ENCODE results near the gene TRIM71. TPM values are rescaled to one million over a fixed set of nuclear protein-coding genes. Genes with fewer than 3 reads are reported as not detected.
"Not testable (repeated sequence)": the region's sequence is repeated elsewhere in the genome, so short reads cannot be mapped to it uniquely, and the experiment has no call there.

The TRIM71 gene
- polyA plus RNA-seq (ENCODE audit: insufficient read length in 4 of 4), result 1 to 10 TPM; 1.1 to 8.6 (median 7.3) TPM

DNA sequence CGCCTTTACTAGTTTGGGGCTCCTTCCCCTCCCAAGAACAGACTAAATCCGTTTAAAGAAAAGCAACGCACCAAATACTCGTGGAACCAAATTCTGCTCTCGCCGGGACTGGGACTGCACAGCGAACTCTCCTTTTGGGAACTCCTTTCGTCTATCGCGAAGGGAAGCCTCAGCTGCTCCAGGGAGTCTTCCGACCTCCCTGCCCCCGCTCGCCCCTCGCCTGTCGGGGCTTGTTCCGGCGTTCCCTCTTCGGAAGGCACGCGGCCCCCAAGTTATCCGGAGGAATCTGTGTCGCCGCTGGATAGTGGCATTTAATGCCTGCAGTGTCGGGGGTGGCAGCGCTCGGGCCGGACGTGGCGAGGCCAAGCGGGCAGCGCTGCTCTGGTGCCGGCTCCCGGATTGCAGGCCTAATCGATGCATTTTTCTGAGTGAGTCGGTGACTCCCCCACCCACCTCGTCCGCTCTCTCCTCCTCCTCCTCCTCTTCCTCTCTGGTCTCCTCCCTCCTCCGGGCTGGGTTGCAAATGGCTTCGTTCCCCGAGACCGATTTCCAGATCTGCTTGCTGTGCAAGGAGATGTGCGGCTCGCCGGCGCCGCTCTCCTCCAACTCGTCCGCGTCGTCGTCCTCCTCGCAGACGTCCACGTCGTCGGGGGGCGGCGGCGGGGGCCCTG, at the start of gene TRIM71:
Gene TRIM71 (plus strand): TSS at position 440 of the 671 bp plus-strand sequence. CDS start 84 bp downstream, at position 524.
- DNase-seq (ENCODE audit: low read depth in 4 of 4, low spot score in 3 of 4), result peak in 1 of 4 donors; percentile 29

DNA sequence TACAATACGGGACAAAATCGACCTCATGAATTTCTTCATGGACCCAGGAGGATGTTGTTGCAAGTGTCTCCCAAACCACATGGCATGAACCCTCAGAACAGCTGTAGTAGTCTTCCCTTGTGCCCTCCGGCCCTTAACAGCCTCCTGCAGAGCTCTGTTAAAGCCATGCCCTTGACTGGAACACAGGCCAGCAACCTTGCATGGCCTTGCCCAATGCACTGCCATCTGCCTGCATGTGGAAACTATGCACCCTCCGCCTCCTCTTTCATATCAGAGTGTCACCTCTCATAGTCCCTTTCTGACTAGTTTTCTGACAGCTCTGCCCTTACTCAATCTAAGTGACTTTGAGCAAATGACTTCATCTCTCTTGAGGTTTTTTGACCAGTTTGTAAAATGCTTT, 39.4 kb upstream of the TRIM71 start:
- DNase-seq (ENCODE audit: low read depth in 4 of 4, low spot score in 3 of 4), result no peak

DNA sequence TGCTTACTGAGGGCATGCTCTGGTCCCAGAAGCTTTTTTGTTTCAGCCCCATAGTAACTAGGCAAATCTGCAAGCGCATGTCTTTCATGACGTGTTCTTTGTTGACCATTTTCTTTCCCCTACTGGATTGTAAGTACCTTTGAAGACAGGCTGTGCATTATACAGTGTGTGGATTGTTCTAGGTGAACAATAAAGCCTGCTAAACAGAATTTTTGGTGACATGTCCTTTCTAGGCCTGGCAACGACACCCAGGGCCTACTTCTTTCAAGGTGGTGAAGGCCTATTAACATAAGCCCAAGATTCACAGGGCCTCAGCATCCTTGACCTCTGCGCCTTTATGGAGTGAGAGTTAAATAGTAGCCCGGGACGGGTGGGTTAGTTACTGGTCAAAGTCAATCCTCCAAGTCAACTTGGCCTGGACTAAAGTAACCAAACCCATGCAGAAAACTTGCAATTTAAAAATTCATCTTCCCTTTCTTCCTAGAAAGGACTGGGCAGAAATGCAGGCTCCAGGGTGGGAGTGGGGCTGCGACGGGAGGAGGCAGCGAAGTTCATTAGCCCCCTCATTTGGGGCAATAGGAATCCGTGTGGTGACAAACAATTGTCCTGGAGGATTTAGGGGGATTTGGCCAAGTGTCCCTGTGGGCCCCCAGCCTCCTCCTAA, 37.6 kb upstream of the TRIM71 start:
- no peak for DNase-seq (ENCODE audit: low read depth in 4 of 4, low spot score in 3 of 4)

DNA sequence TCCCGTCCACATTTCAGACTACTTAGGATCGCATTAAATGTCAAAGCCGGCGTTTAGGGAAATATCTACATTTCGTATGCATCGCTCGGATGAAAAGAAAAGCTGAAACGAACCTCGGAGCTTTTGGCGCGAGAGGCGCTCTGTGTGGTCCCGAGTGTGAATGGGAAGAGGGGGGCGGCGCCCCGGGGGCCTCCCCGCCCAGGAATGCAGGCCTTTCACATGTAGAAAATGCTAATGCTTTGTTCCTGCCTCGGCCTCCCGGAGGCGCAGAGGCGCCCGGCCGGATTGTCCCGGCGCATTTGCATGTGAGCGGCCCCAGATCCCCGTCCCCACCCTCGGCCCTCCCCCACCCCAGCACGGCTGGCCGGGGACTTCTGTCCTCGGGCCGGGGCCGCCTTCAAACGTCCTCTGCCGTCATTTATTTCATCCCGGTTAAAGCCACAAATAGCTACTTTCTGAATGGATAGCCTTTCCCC, 37.0 kb upstream of the TRIM71 start:
- DNase-seq (ENCODE audit: low read depth in 4 of 4, low spot score in 3 of 4), result peak; percentile 31 to 46 (median 34)

DNA sequence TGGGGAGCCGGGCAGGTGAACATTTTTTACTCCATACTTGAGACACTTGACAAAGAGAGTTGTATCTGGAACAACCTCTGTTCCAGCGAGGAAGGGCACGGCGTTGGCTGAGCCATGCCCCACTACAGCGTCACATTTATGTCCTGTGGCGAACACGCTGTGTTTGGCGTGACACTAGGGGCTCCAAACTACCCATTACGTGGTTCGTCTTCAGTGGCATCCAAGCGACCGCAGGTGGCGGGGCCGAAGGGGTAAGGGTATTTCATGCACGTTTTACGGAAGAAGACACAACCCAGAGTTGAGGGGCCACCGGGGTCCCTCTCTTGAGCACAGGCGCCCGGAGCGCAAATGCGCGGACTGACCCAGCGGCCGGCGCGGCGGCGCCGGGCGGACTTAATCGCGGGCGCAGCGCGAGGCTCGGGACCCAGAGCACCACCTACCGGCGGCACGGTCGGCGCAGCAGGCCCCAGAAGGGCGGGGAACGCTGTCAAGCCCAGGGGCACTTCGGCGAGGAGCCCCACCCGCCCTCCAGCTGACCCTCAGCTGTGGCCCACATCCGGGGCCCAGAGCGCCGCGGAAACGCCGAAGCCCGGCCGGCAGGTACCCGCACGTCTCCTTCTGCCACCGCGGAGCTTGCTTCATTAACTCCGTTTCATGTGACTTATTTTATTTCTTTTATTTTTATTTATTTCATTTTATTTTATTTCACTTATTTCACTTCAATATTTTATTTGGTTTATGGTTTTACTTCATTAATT, 36.4 kb upstream of the TRIM71 start:
- DNase-seq (ENCODE audit: low read depth in 4 of 4, low spot score in 3 of 4), result peak; percentile 52 to 64 (median 58)

DNA sequence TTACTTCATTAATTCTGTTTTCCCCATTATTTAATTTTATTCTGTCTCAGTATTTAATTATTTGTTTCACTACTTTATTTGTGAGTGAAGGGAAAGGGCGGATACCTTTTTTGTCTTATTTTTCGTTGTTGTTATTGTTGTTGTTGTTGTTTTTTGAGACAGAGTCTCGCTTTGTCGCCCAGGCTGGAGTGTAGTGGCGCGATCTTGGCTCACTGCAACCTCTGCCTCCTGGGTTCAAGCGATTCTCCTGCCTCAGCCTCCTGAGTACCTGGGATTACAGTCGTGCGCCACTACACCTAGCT, 35.9 kb upstream of the TRIM71 start:
- DNase-seq (ENCODE audit: low read depth in 4 of 4, low spot score in 3 of 4), result not testable (repeated sequence)

DNA sequence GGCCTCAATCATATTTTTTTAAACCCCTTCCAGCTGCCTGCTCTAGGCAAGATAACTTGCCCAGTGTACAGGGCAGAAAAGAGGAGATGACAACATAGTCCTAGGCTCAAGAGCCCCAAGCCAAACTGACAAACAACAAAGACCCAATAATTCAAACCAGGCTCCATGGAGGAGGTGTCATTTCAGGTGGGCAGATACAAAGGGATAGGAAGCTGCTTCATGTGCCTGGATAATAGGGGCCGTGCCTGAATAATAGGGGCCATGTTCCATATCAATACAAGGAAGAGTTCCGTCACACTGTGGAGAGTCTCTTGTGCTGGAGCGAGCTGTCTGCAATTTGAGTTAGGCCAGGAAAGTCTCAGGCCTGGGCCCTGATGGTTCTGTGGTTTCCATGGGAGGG, 35.4 kb upstream of the TRIM71 start:
- no peak for DNase-seq (ENCODE audit: low read depth in 4 of 4, low spot score in 3 of 4)

DNA sequence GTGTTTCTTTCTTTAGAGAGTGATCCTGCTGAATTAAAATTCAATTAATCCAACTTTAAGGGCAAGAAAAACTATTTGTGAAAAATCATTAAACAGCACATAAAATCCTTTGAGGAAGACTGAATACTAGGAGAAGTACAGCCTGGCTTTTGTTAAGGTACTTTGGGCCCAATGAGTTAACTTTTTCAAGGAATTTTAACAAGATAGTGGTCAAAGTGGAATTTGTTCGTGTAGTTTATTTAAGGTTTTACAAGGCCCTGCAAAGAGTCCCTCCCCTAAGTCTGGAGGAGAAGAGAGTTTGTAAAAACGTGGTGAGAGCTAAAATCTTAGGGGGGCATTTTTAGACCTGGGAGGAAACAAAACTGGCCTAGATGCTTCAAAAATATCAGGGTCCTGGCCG, 26.0 kb upstream of the TRIM71 start:
- no peak for DNase-seq (ENCODE audit: low read depth in 4 of 4, low spot score in 3 of 4)

DNA sequence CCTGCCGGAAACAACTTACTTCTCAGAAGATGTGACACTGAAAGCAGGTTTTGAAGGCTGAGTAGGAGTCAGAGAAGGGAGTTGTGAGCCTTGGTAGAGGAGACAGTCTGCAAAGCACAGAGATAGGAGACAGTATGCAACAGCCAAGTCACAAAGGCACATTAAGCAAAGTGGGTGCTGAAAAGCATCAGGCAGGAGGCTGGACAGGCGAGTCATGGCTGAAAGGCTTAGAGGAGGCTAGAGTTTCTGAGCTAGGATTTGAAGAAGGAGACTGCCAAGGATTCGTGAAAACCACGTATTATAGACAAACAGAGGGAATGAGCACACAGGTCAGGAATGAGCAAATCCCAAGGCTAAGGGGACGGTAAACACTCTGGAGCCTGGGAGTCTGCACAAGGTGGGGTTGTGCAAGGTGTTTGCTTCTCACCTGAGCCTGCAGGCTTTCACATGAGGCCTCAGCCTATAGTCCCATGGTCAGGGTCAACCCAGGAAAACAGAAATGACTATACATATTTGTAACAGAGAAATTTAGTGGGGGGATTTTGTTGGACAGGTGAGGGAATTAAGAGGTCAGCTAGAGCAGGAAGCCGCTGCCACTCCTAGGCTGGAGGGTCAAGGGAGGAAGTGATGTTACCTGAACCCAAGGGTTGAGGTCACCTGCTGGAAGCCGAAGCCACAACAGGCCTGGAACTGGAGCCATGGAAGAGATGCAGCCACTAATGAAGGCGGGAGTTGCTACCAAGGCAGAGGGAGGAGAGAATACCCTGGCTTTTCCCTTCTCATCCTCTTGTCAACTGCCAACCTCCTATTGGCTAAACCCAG, 23.1 kb upstream of the TRIM71 start:
- DNase-seq (ENCODE audit: low read depth in 4 of 4, low spot score in 3 of 4), result no peak

DNA sequence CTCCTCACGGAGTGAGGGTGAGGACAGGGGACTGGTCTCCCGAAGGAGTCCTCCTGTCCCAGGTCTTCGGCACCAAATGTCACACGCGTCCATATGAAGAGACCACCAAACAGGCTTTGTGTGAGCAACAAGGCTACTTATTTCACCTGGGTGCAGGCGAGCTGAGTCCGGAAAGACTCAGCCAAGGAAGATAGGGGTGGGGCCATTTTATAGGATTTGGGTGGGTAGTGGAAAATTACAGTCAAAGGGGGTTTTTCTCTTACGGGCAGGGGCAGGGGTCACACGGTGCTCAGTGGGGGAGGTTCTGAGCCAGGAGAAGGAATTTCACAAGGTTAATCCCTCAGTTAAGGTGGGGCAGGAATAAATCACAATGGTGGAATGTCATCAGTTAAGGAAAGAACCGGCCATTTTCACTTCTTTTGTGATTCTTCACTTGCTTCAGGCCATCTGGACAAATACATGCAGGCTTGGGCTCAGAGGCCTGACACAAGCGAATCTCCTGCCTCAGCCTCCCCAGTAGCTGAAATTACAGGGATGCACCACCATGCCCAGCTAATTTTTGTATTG, 21.3 kb upstream of the TRIM71 start:
- not testable (repeated sequence) for DNase-seq (ENCODE audit: low read depth in 4 of 4, low spot score in 3 of 4)

DNA sequence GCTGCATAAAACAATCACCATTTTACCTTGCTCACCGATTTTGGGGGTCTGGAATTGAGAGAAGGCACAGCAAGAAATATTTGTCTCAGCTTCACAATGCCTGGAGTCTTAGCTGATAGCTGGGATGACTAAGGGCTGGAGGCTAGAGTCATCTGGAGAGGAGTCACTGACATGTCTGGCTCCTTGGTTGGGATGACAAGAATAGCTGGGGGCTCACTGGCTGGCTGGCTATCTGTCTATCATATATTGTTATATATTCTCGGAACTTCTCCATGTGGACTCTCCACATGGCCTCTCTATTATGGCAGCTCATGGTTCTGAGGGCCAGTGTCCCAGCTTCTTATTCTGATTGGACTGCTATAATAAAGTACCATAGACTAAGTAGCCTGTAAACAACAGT, 20.0 kb upstream of the TRIM71 start:
- DNase-seq (ENCODE audit: low read depth in 4 of 4, low spot score in 3 of 4), result no peak

DNA sequence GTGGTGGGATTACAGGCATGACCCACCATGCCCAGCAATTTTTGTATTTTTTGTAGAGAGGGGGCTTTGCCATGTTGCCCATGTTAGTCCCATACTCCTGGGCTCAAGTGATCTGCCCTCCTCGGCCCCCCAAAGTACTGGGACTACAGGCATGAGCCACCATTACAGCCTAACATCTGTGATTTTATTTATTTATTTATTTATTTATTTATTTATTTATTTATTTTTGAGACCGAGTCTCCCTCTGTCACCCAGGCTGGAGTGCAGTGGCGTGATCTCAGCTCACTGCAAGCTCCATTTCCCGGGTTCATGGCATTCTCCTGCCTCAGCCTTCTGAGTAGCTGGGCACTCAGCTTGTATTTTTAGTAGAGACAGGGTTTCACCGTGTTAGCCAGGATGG, 16.4 kb upstream of the TRIM71 start:
- not testable (repeated sequence) for DNase-seq (ENCODE audit: low read depth in 4 of 4, low spot score in 3 of 4)

DNA sequence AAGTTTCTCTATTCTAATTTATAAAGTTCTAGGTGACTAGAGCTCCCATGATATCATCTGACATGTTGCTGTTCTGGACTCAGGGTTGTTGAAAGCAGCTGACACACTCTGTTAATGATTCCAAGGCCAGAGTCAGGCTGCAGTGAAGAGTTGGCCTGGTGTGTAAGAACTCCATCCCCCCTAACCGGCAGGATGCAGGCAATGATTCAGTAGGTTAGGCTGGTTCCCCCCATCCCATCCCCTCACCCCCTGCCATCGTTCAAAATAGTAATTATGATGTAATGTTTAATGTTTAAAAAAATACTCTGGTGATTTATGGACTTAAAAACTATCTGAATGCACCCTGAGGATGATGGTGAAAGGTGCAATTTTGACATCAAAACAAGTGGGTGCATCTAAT, 4.6 kb upstream of the TRIM71 start:
- DNase-seq (ENCODE audit: low read depth in 4 of 4, low spot score in 3 of 4), result peak in 2 of 4 donors; percentile 27 to 44

DNA sequence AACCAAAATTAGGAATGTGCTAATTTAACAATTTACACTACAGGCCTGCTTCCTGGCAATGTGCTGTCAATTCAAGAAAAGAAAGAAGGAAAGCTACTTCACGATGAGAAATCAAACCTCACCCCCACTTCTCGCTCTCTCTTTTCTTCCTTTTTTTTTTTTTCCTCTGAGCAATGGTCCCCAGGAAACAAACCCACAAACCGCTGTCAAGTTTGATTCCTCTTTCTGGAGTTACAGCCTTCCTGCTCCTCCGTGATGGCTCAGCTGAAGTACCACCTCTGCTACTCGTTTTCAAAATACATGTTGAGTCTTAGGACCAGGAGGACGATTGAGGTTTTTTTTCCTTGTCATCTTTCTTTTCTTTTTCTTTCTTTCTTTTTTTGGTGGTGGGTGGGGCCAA, 3.4 kb upstream of the TRIM71 start:
- no peak for DNase-seq (ENCODE audit: low read depth in 4 of 4, low spot score in 3 of 4)

DNA sequence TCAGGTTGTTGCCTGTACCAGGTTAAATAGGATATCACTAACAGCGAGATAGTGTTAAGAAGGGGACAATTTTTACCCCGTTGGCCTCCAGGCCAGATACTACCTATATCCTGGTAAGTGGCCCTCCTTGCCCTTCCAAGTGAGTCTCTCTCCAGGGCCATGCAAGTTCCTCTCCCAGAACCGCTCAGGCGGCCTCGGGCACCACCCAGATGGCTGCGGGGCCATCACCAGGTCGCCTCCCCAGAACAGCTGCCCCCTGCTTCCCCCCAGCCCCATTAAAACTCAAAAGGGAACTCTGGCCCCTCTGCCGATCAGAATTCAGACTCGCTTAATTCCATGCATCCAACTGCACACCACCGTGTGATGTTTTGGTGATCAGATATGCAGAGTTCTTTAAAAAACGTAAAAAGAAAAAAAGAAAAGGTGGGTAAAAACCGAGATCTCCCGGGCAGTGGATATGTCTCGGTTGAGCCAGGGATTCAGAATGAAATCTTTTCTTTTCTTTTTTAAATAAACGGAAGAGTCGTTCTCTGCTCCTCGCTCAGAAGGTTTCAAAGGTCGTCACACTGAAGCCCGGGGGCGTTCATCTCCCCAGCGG, 1.9 kb upstream of the TRIM71 start:
- peak in 2 of 4 donors; percentile 12 to 21 for DNase-seq (ENCODE audit: low read depth in 4 of 4, low spot score in 3 of 4)

DNA sequence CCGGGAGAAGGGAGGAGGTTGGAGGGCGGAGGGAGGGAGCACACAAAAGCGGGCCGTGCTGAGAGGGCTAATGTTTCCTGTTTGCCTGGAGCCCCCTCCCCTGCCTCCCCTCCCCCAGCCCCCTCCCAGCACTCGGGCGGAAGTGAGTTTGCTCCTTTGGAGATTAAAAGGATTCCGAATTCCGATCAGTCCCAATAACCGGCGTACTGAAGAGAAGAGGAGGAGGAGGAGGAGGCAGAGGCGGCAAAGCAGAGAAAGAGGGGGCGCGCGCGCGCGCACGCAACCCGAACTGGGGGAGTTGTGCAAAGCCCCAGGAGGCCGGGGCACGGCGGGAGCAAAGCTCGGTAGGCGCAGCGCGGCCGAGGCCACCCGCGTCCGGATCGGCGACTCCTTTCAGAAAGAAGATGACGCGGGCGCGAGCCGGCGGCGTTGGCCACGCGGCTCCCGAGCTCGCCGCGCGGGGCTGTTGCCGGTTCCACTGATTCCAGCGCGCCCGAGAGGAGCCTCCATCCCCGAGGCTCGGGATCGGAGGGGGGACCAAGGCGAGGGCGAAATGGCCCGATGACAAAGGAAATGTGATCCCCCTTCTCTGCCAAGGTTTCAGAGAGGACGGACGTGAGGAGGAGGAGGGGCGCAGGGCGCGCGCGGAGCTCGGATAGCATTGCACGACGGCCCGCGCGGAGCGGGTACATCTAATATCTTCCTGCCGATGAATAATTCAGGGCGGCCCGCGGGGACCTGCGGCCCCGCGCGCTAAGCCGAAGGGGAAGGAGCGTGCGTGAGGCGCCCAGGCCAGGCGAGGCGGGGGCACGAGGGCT, 1.1 kb upstream of the TRIM71 start:
- peak in 2 of 4 donors; percentile 39 to 43 for DNase-seq (ENCODE audit: low read depth in 4 of 4, low spot score in 3 of 4)

DNA sequence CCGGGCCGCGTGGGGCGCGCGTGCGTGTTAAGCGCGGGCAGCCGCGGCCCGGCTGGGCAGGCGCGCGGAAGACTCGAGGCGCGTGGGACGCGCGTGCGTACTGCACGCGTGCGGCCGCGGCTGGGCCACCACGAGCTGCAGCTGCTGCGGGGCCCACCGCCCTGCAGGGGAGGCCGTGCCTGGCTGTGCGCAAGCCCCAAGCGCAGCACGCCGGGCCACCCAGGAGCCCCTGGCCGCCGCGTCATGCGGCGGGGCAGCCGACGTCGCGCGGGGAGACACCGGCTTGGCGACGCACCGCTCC, 590 bp upstream of the TRIM71 start:
- no peak for DNase-seq (ENCODE audit: low read depth in 4 of 4, low spot score in 3 of 4)

DNA sequence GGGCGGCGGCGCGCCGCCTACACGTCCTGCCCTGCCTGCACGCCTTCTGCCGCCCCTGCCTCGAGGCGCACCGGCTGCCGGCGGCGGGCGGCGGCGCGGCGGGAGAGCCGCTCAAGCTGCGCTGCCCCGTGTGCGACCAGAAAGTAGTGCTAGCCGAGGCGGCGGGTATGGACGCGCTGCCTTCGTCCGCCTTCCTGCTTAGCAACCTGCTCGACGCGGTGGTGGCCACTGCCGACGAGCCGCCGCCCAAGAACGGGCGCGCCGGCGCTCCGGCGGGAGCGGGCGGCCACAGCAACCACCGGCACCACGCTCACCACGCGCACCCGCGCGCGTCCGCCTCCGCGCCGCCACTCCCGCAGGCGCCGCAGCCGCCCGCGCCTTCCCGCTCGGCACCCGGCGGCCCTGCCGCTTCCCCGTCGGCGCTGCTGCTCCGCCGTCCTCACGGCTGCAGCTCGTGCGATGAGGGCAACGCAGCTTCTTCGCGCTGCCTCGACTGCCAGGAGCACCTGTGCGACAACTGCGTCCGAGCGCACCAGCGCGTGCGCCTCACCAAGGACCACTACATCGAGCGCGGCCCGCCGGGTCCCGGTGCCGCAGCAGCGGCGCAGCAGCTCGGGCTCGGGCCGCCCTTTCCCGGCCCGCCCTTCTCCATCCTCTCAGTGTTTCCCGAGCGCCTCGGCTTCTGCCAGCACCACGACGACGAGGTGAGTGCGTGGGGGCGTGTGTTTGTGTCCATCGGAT, 602 bp downstream of the TRIM71 start:
- DNase-seq (ENCODE audit: low read depth in 4 of 4, low spot score in 3 of 4), result no peak

Measured in left renal pelvis (tissue), 4 donors.